PC-3 (cell line): Measurements from ENCODE around the gene ADARB2. TPM values are rescaled to one million over a fixed set of nuclear protein-coding genes. Genes with fewer than 3 reads are reported as not detected.
"Not testable (repeated sequence)": the region's sequence is repeated elsewhere in the genome, so short reads cannot be mapped to it uniquely, and the experiment has no call there.

ENCODE experiments used
- ATAC-seq: fragments of 200-7000 bp; cut with Tn5 transposase; 2 replicates; pipeline ENCODE4 v1.9.1; 2020; ENCODE audit warnings: mild to moderate bottlenecking, moderate library complexity
- BruUV-seq: library from RNA; stranded (reverse); fragments of 400-500 nt; replicated peaks from 2 replicates; lab custom pipeline; 2021; lab: Mats Ljungman, UMichigan
- CTCF ChIA-PET: fragments of 300-600 bp; sonication (Branson Sonifier 250); formaldehyde crosslinking; loops from one replicate; lab custom pipeline; 2022; ENCODE audit warnings: antibody characterized with exemption; lab: Charles Lee
- POLR2A ChIA-PET: fragments of 300-600 bp; sonication (Branson Sonifier 250); formaldehyde crosslinking; loops from one replicate; lab custom pipeline; 2022; ENCODE audit warnings: antibody characterized with exemption; ENCODE audit not compliant: unreplicated experiment; lab: Charles Lee
- DNase-seq: peaks from one replicate; pipeline ENCODE4 v3.0.0-alpha.2; 2015
- H2AFZ ChIP-seq: fragments of 300-600 bp; sonication (generic); 2 replicates; pipeline ENCODE4 v1.6.0; 2016; ENCODE audit warnings: antibody characterized with exemption, low read length
- H3F3A ChIP-seq: fragments of 300-600 bp; sonication (generic); one replicate; pipeline ENCODE4 v1.6.0; 2017; ENCODE audit warnings: antibody characterized with exemption, low read length, control low read depth, mild to moderate bottlenecking; ENCODE audit not compliant: unreplicated experiment
- H3K27ac ChIP-seq: fragments of 300-600 bp; sonication (generic); 2 replicates; pipeline ENCODE4 v1.5.1; 2016; ENCODE audit warnings: mild to moderate bottlenecking, low read length
- H3K27me3 ChIP-seq: fragments of 300-600 bp; sonication (generic); 2 replicates; pipeline ENCODE4 v1.6.1; 2016; ENCODE audit warnings: low read length, mixed read lengths
- H3K36me3 ChIP-seq: fragments of 300-600 bp; sonication (generic); 2 replicates; pipeline ENCODE4 v1.6.1; 2016; ENCODE audit warnings: low read depth, mixed run types, low read length, mixed read lengths
- H3K4me1 ChIP-seq: fragments of 300-600 bp; sonication (generic); 2 replicates; pipeline ENCODE4 v1.5.1; 2016; ENCODE audit warnings: low read length; ENCODE audit not compliant: insufficient read depth
- H3K4me2 ChIP-seq: fragments of 300-600 bp; sonication (generic); 2 replicates; pipeline ENCODE4 v1.6.0; 2016; ENCODE audit warnings: low read length
- H3K4me3 ChIP-seq: fragments of 300-600 bp; sonication (generic); 2 replicates; pipeline ENCODE4 v1.5.1; 2016; ENCODE audit warnings: mild to moderate bottlenecking, low read length, mixed read lengths
- H3K79me2 ChIP-seq: fragments of 300-600 bp; sonication (generic); 2 replicates; pipeline ENCODE4 v1.6.1; 2017; ENCODE audit warnings: low read length, mixed read lengths
- H3K9ac ChIP-seq: fragments of 300-600 bp; sonication (generic); 2 replicates; pipeline ENCODE4 v1.6.0; 2016; ENCODE audit warnings: mild to moderate bottlenecking, low read length
- H3K9me2 ChIP-seq: fragments of 300-600 bp; sonication (generic); replicated peaks from 2 replicates; pipeline ENCODE4 v1.6.1; 2016; ENCODE audit warnings: mixed run types, low read length, mixed read lengths
- H3K9me3 ChIP-seq: fragments of 300-600 bp; sonication (generic); 2 replicates; pipeline ENCODE4 v1.6.1; 2016; ENCODE audit warnings: low read length, mixed read lengths
- H4K20me1 ChIP-seq: fragments of 300-600 bp; sonication (generic); 2 replicates; pipeline ENCODE4 v1.6.1; 2016; ENCODE audit warnings: low read length, mixed read lengths
- CTCF ChIP-seq: fragments of 300-600 bp; sonication (generic); conservative IDR thresholded peaks from 2 replicates; pipeline ENCODE4 v1.5.1; 2017; ENCODE audit warnings: antibody characterized with exemption, low read depth, mild to moderate bottlenecking, low read length
- EZH2 ChIP-seq: fragments of 300-600 bp; sonication (generic); IDR thresholded peaks from one replicate; pipeline ENCODE4 v1.6.1; 2017; ENCODE audit warnings: antibody characterized with exemption, mild to moderate bottlenecking, low read length; ENCODE audit not compliant: unreplicated experiment
- EZH2phosphoT487 ChIP-seq: fragments of 300-600 bp; sonication (generic); IDR thresholded peaks from 2 replicates; pipeline ENCODE4 v1.6.1; 2018; ENCODE audit warnings: mild to moderate bottlenecking, antibody characterized with exemption, low read length, borderline replicate concordance
- intact Hi-C: fragments of 100-400 bp; cut with micrococcal nuclease; formaldehyde crosslinking; loops from 2 replicates; pipeline ENCODE4 v1.9.0; 2023
- total RNA-seq: library from RNA; depleted of rRNA; stranded (reverse); fragments of >200 nt; gene quantifications from 2 replicates; pipeline ENCODE4 v1.2.3, GENCODE V29; 2014

ADARB2 gene
- total RNA-seq, 1 experiment from 2014 or later, result not detected

GRCh38 chr10:1624240-1624639, 113.1 kb downstream of the ADARB2 start:
- no peaks in the 10 kb centered on the region for H3K9me2 ChIP-seq
- no TSS peak for BruUV-seq
- no peak for TF ChIP-seq EZH2phosphoT487
- H3K79me2 ChIP-seq, result no peaks in the 10 kb centered on the region
- intact Hi-C loops, result no loop called here
- no peak overlapping the region for H3K4me3 ChIP-seq
- H3F3A ChIP-seq, result no peaks in the 10 kb centered on the region
- H3K4me1 ChIP-seq, result no peaks in the 10 kb centered on the region
- no peak overlapping the region for H2AFZ ChIP-seq
- no peak overlapping the region for H3K9ac ChIP-seq
- ChIA-PET POLR2A (no interaction called here), CTCF (no interaction called here)
- no peak overlapping the region for H3K4me2 ChIP-seq
- DNase-seq (no peak), ATAC-seq (no peak)
- H3K9me3 ChIP-seq, result no peaks in the 10 kb centered on the region
- H3K27ac ChIP-seq, result no peak overlapping the region
- no peaks in the 10 kb centered on the region for H3K27me3 ChIP-seq
- H3K36me3 ChIP-seq, result no peaks in the 10 kb centered on the region
- H4K20me1 ChIP-seq, result no peaks in the 10 kb centered on the region

GRCh38 chr10:1620803-1621202, 116.5 kb downstream of the ADARB2 start:
- no peak for ATAC-seq

GRCh38 chr10:1617376-1618317, 119.7 kb downstream of the ADARB2 start:
- H3K9ac ChIP-seq, H3K27ac ChIP-seq, H3F3A ChIP-seq, POLR2A ChIA-PET, H4K20me1 ChIP-seq, H3K9me2 ChIP-seq, H3K4me1 ChIP-seq, H3K79me2 ChIP-seq, H3K4me2 ChIP-seq, CTCF ChIA-PET, DNase-seq, BruUV-seq, H3K9me3 ChIP-seq, H2AFZ ChIP-seq, intact Hi-C loops, H3K27me3 ChIP-seq, ATAC-seq, H3K4me3 ChIP-seq, H3K36me3 ChIP-seq: not testable (repeated sequence)

More at GRCh38 chr10:1620803-1621202, 116.5 kb downstream of the ADARB2 start:
- DNase-seq, result no peak
- Histone ChIP-seq H4K20me1 (no peaks in the 10 kb centered on the region), H2AFZ (no peak overlapping the region), H3K27me3 (no peaks in the 10 kb centered on the region), H3K4me2 (no peak overlapping the region), H3K9ac (no peak overlapping the region), H3K27ac (no peak overlapping the region), H3F3A (no peaks in the 10 kb centered on the region), H3K4me3 (no peak overlapping the region), H3K79me2 (no peaks in the 10 kb centered on the region), H3K4me1 (no peaks in the 10 kb centered on the region), H3K36me3 (no peaks in the 10 kb centered on the region), H3K9me3 (no peaks in the 10 kb centered on the region), H3K9me2 (no peaks in the 10 kb centered on the region)
- ChIA-PET CTCF (no interaction called here), POLR2A (no interaction called here)
- intact Hi-C loops, result no loop called here
- TF ChIP-seq EZH2 (no peak), CTCF (no peak), EZH2phosphoT487 (no peak)
- BruUV-seq, result no TSS peak

GRCh38 chr10:1616701-1617100, 120.6 kb downstream of the ADARB2 start:
- H3K36me3 ChIP-seq, H3K4me2 ChIP-seq, H3K27me3 ChIP-seq, H3K9me2 ChIP-seq, H3K79me2 ChIP-seq, intact Hi-C loops, H3K4me1 ChIP-seq, H2AFZ ChIP-seq, H3K9me3 ChIP-seq, DNase-seq, H3K27ac ChIP-seq, ATAC-seq, H3K9ac ChIP-seq, POLR2A ChIA-PET, CTCF ChIA-PET, H3F3A ChIP-seq, BruUV-seq, H3K4me3 ChIP-seq, H4K20me1 ChIP-seq: not testable (repeated sequence)
